Measurements from ENCODE around the gene NUP98.

NUP98 gene

DNA sequence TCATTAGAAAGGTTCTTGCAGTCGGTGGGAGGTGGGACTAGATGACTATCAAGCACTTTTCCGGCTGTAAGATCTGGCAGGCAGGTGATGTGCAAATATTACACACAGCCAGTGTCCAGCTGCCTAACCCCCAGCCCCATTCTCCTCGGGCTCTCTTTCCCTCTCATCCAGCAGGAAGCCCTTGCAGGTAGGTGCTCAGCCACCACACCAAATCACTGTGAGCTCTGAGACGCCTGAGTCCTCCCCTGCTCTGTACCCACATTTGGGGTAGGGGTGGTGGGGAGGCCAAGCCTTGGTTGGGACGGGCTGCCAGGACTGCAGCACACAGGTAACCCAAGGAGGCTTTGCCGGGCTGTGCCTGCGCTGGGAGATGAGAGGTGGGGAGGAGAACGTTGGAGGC, 156.2 kb downstream of the NUP98 start:
- DNase-seq (ENCODE audit: low spot score): no peak

DNA sequence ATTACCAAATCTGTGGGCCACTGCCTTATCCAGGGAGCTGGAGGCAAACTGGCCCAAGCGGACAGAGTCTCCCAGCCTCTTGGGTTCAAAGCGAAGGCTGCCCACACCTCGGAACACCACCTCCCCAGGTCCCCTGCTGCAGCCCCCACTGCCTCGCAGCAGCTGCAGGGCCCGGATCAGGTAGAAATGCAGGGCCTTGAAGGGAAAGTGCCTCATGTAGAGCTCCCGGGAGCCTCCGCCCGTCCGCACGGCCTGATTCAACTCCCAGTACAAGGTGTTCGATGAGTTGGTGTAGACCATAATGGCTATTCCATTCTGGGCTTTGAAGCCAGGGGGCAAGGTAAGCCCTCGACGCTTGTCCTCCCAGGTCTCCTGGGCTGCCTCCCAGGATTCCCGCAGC, 157.5 kb downstream of the NUP98 start:
- DNase-seq (ENCODE audit: low spot score): no peak

DNA sequence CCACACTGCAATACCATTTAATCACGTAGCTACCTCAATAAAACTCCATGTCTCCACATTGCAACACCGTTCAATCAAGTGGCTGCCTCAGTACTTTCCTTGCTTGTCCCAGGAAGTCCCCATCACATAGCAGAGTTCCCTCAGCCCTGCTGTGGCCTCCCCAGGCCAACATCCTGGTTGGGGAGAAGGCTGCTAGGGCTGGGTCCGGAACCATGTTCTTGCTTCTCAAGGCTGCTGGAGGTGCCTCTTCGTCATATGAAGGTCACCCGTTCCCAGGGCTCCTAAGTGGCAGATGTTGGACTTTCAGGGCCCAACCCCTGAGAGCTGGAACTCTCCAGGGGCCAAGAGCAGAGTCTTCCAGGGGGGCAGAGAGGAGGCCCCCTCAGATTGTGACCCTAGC, 158.8 kb downstream of the NUP98 start:
- DNase-seq (ENCODE audit: low spot score): no peak

DNA sequence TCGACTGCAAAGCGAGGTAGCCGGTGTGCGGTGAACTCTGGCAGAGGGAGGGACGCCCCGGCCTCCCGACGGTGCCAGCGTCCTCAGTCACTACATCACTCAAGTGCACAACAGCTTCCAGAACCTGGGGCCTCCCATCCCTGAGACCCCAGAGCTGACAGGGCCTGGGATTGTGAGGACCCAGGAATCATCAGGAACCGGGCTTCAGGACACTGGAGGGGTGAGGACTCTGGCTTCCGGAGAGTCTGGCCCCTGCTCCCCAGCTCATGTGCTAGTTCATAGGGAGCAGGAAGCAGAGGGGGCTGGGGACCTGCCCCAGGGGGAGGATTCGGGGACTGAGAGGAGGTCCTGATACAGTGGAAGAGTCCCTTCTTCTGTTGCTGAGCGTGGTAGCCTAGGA, 160.2 kb downstream of the NUP98 start:
- DNase-seq (ENCODE audit: low spot score): no peak

DNA sequence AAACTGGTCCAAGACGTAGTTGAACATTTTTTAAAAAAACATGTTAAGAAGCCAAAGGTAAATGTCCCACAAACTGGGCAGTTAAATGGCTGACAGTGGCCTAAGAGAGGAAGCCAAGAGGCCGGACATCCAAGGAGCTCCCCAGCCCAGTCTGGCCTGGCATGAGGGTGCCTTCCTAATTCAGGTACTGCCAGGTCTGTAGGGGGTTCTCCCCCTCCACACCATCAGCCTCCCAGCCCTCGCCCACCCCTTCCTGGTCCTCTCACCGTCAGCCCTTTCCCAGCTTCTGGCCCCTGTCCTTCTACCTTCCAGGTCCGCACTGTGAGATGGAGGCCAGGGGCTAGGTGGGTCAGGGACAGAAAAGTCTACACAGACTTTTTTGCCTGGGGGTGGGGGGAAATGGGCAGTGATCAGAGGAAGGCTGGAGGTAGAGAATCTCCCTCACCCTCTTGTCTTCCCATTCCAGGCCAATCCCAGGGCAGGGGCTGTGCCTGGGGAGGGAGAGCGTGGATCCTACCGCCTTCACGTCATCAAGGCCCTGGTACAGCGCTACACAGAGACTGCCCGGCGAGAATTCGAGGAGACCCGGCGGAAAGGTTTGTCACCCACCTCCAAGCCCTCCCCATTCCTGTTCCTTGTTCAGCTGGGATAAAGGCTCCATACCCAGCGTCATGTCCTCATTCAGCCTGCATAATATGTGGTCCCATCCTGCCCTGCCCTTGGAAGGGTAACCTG, 161.5 kb downstream of the NUP98 start:
- DNase-seq (ENCODE audit: low spot score): no peak

DNA sequence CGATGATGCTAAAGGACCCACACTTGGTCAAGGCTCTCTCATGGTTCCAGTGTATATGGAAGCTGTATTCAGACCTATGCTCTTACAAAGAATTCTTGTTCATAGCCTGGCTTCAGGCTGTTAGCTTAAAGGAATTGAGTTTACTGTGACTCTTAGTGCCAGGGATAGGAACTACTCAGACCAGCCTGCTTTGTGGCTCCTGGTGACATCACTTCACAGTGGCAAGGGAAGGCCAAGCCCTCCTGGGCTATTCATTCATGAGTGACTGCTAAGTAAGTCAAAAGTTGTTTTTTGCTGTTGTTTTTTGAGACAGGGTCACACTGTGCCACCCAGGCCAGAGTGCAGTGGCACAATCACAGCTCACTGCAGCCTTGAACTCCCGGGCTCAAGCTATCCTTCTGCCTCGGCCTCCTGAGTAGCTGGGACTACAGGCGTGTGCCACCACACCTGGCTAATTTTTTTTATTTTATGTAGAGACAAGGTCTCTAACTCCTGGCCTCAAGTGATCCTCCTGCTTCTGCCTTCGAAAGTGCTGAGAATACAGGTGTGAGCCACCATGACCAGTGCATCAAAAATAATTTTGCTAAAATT, 165.2 kb downstream of the NUP98 start:
- no peak for DNase-seq (ENCODE audit: low spot score)

DNA sequence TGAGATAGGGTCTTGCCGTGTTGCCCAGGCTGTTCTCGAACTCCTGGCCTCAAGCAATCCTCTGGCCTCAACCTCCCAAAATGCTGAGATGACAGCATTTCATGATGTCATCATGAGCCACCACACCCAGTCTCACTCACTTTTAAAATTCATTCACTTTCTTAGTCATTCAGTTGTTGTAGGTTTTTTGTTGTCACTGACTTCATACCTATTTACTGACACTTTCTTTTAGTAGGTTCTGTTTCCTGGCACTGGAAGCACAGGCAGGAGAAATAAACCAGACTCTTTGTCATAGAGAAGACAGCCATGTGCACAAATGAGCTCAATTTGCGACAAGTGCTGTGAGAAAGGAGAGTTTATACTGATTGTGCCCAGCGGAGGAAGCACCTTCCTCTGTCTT, 166.0 kb downstream of the NUP98 start:
- no peak for DNase-seq (ENCODE audit: low spot score)

DNA sequence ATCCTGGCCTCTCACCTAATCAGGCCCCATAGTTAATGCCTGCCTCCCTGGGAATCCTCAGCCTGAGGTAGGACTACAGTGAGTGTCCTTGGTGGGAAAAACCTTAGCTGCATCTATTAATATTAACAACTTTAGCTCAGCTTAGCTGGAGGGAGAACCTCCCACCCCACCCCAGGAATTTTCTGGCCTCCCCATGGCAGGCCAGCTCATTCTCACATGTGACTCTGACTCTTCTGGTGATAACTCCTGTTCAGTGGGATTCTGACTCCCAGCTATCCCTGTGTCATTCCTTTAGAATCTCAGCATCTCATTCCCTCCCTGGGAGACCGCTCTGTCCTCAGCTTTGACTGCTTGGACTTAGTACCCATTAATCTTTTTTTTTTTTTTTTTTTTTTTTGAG, 170.1 kb downstream of the NUP98 start:
- DNase-seq (ENCODE audit: low spot score): no peak

DNA sequence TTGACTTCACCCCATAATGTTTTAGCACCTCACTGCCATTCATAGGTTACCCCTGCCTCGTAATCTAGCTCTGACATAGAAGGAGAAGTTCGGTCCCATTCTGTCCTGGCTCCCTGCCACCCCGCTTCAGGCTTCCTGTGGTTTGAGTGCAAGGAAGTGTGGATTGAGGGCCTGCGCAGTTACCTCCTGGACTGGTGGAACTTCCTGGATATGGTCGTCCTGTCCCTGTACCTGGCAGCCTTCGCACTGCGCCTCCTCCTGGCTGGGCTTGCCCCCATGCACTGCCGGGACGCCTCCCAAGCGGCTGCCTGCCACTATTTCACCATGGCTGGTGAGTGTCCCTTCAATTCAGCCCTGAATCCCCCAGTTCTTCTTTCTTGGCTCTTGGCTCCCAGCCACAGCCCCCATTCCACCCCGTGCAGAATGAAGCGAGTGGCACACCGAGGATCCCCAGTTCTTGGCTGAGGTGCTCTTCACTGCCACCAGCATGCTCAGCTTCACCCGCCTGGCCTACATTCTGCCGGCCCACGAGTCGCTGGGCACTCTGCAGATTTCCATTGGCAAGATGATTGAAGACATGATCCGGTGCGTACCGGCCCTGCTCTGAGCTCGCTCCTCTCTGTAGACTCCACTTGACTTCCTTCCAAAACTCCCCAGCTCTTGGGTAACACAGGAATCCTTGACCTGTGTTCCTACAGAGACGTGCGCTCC, 170.9 kb downstream of the NUP98 start:
- DNase-seq (ENCODE audit: low spot score): no peak
